Fibroblast of skin of left quadriceps (primary cell): ENCODE measurements around the gene ANTXRL.
"Not testable (repeated sequence)": the region's sequence is repeated elsewhere in the genome, so short reads cannot be mapped to it uniquely, and the experiment has no call there.

Experiments used
- DNase-seq, 2 experiments: peaks; one replicate each; pipeline ENCODE4 v3.0.0-alpha.2; 2013; ENCODE audit warnings: low read depth in 2 of 2

The ANTXRL gene

GRCh38 chr10:46328853-46329689 lies 42.3 kb downstream of the ANTXRL start:
- DNase-seq = no peak

GRCh38 chr10:46329690-46330016 lies 42.9 kb downstream of the ANTXRL start:
- no peak for DNase-seq

GRCh38 chr10:46330894-46331293 lies 44.1 kb downstream of the ANTXRL start:
- DNase-seq = no peak

GRCh38 chr10:46365484-46365883 lies 78.7 kb downstream of the ANTXRL start:
- DNase-seq = not testable (repeated sequence)

GRCh38 chr10:46367209-46367608 lies 80.4 kb downstream of the ANTXRL start:
- not testable (repeated sequence) for DNase-seq

- DNase-seq = not testable (repeated sequence)
These were observed 81.0 kb downstream of the ANTXRL start for GRCh38 chr10:46367666-46368240.

- not testable (repeated sequence) for DNase-seq
These were observed 82.2 kb downstream of the ANTXRL start for GRCh38 chr10:46368956-46369355.

- not testable (repeated sequence) for DNase-seq
These were observed 87.6 kb downstream of the ANTXRL start for GRCh38 chr10:46374410-46374809.

GRCh38 chr10:46375406-46375805 lies 88.6 kb downstream of the ANTXRL start, which contains the start of gene ANXA8L1:
Gene ANXA8L1, plus strand, starts transcription at chr10:46375776. Its CDS starts 76 bp downstream, at chr10:46375852.
- DNase-seq = not testable (repeated sequence)

- not testable (repeated sequence) for DNase-seq
These were observed 90.2 kb downstream of the ANTXRL start for GRCh38 chr10:46377022-46377421.

- DNase-seq = not testable (repeated sequence)
These were observed 90.9 kb downstream of the ANTXRL start for GRCh38 chr10:46377651-46378050.

GRCh38 chr10:46378108-46378507 lies 91.3 kb downstream of the ANTXRL start:
- not testable (repeated sequence) for DNase-seq

GRCh38 chr10:46379233-46379848 lies 92.5 kb downstream of the ANTXRL start:
- not testable (repeated sequence) for DNase-seq
